Liver (tissue), 9 donors: ENCODE data around the gene CYBA. TPM values are rescaled to one million over a fixed set of nuclear protein-coding genes. Genes with fewer than 3 reads are reported as not detected.
A peak's percentile ranks its signal among the peaks of the same experiment; 100 is the strongest.

ENCODE experiments used
- DNase-seq: peaks from one replicate; pipeline ENCODE4 v3.0.0-alpha.2; 2017; ENCODE audit warnings: low spot score
- H3K27ac ChIP-seq, 2 donors: one replicate each; pipeline ENCODE4 v1.7.0; 2013; ENCODE audit warnings: inconsistent platforms in 2 of 2, low read length in 2 of 2, control low read depth in 1 of 2, low read depth in 1 of 2, mild to moderate bottlenecking in 1 of 2
- H3K27me3 ChIP-seq, 4 donors: one replicate each; pipeline versions ENCODE4 v1.6.1 to v1.7.0; 2013; ENCODE audit warnings: low read length in 3 of 4, inconsistent platforms in 1 of 4, mild to moderate bottlenecking in 1 of 4, moderate library complexity in 1 of 4; ENCODE audit not compliant: control insufficient read depth in 4 of 4, insufficient read depth in 4 of 4
- H3K36me3 ChIP-seq, 4 donors: one replicate each; pipeline versions ENCODE4 v1.6.1 to v1.7.0; 2013; ENCODE audit warnings: low read length in 3 of 4, mild to moderate bottlenecking in 3 of 4, low read depth in 1 of 4, moderate library complexity in 1 of 4; ENCODE audit not compliant: control insufficient read depth in 4 of 4, insufficient read depth in 3 of 4
- H3K4me1 ChIP-seq, 4 donors: one replicate each; pipeline versions ENCODE4 v1.6.1 to v1.7.0; 2013; ENCODE audit warnings: low read length in 3 of 4, mild to moderate bottlenecking in 3 of 4, moderate library complexity in 1 of 4; ENCODE audit not compliant: control insufficient read depth in 4 of 4, insufficient read depth in 4 of 4
- H3K4me3 ChIP-seq, 3 donors: one replicate each; pipeline versions ENCODE4 v1.6.1 to v1.7.0; 2013; ENCODE audit warnings: low read length in 3 of 3, control low read depth in 1 of 3, low read depth in 1 of 3, mild to moderate bottlenecking in 1 of 3
- H3K9ac ChIP-seq, 2 donors: one replicate each; pipeline ENCODE4 v1.7.0; 2013; ENCODE audit warnings: low read length in 2 of 2, mild to moderate bottlenecking in 2 of 2, moderate library complexity in 2 of 2, control low read depth in 1 of 2, low read depth in 1 of 2
- H3K9me3 ChIP-seq, 4 donors: one replicate each; pipeline versions ENCODE4 v1.6.1 to v1.7.0; 2013; ENCODE audit warnings: low read length in 3 of 4; ENCODE audit not compliant: control insufficient read depth in 4 of 4
- EGR1 ChIP-seq, 2 donors: IDR thresholded peaks; 2 replicates each; pipeline ENCODE4 v1.6.1; 2016 to 2018; ENCODE audit warnings: antibody characterized with exemption in 2 of 2, low read depth in 2 of 2
- FOXA1 ChIP-seq: IDR thresholded peaks from 2 replicates; pipeline ENCODE4 v1.6.1; 2016; ENCODE audit warnings: antibody characterized with exemption
- HNF4A ChIP-seq, 2 donors: conservative IDR thresholded peaks; 2 replicates each; pipeline ENCODE4 v1.6.1; 2016; ENCODE audit warnings: antibody characterized with exemption in 2 of 2, mild to moderate bottlenecking in 2 of 2
- JUND ChIP-seq, 2 donors: IDR thresholded peaks; 2 replicates each; pipeline ENCODE4 v1.6.1; 2016; ENCODE audit warnings: antibody characterized with exemption in 2 of 2
- REST ChIP-seq: IDR thresholded peaks from 2 replicates; pipeline ENCODE4 v1.6.1; 2016; ENCODE audit warnings: antibody characterized with exemption, mild to moderate bottlenecking
- RXRA ChIP-seq, 2 donors: IDR thresholded peaks; 2 replicates each; pipeline ENCODE4 v1.6.1; 2017 to 2018; ENCODE audit warnings: antibody characterized with exemption in 2 of 2, mild to moderate bottlenecking in 1 of 2
- SP1 ChIP-seq: IDR thresholded peaks from 2 replicates; pipeline ENCODE4 v1.6.1; 2018; ENCODE audit warnings: antibody characterized with exemption, mild to moderate bottlenecking
- TAF1 ChIP-seq: conservative IDR thresholded peaks from 2 replicates; pipeline ENCODE4 v1.6.1; 2016; ENCODE audit warnings: antibody characterized with exemption, mild to moderate bottlenecking
- YY1 ChIP-seq: IDR thresholded peaks from 2 replicates; pipeline ENCODE4 v1.6.1; 2016; ENCODE audit warnings: antibody characterized with exemption, mild to moderate bottlenecking
- WGBS: extraction: QIAGEN DNeasy Blood & Tissue Kit; methylation state at CpG from one replicate; pipeline ENCODE4 v1.1.7; 2013; 5-methylcytosine and 5-hydroxymethylcytosine counted together
- polyA plus RNA-seq, 2 donors: library from polyadenylated mRNA; stranded (reverse) in 1 of 2; unstranded in 1 of 2; fragments of 200-250 nt in 1 of 2; fragments of >200 nt in 1 of 2; fragmentation: Nextera tagmentation in 1 of 2; extraction: Ambion mirVana in 1 of 2; gene quantifications; one replicate each; pipeline versions ENCODE4 v1.2.1 to v1.2.3, GENCODE V29; 2013 to 2015
- total RNA-seq, 2 donors: library from RNA; depleted of rRNA; stranded (reverse); fragments of >200 nt; gene quantifications; one replicate each; pipeline ENCODE4 v1.2.3, GENCODE V29; 2014
- TF ChIP-seq, protein P1 (sequence below): IDR thresholded peaks from 2 replicates; pipeline ENCODE4 v1.6.1; 2016; ENCODE audit warnings: antibody characterized with exemption
- TF ChIP-seq, protein P2 (sequence below): IDR thresholded peaks from 2 replicates; pipeline ENCODE4 v1.6.1; 2016; ENCODE audit warnings: antibody characterized with exemption
- TF ChIP-seq, protein P3 (sequence below): fragments of 150-350 bp; IDR thresholded peaks from 2 replicates; pipeline ENCODE4 v1.5.1; 2017; ENCODE audit warnings: improper control_type of control experiment, low read depth, low read length; ENCODE audit not compliant: missing input control
- donor health status: healthy.
- donor health status: healthy.
- donor health status: healthy.
- donor health status: healthy.
- donor health status: healthy.

CYBA gene
- total and polyA plus RNA-seq, 4 donors = 39.0 to 217 (median 52.6) TPM

DNA sequence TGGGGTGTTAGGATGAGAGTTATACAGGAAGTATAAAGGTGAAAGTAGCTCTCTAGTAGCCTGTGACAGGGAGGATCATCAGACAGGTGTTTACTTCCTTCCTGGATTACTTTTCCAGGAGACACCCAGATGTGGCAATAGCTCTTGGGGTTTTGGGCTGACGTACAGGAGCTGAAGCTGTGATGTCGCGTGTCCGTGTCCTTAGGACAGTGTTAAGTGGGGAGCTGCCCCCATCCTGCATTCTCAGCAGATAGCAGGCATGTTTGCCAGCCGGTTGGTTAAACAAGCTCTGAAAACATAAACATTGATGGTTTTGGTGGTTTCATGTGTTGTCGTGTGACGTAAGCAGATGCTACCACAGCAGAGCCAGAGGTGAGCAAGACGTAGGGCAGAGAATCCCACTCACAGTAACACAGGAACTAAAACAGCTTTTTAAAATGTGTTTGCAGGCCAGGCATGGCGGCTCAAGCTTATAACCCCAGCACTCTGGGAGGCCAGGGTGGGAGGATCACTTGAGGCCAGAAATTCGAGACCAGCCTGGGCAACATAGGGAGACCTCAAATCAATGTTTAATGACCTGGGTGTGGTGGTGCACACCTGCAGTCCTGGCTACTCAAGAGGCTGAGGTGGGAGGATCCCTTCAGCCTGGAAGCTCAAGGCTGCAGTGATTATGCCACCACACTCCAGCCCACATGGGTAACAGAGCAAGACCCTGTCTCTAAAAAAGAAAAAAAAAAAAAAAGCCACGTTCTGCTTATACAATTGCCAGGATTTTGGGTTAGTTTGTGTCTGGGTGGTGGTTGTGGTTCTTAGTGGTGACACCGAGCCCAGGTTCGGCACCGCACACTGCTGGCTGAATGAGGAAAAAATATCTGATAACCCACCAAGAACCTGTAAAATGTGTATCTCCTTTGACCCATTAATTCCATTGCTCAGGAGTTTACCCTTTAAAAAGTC lies 30.7 kb downstream of the CYBA start:
- Histone ChIP-seq H3K4me1 (peaks cover 18 to 46% (median 38%) of the 10 kb centered on the region in 4 donors), H3K27me3 (no peaks in the 10 kb centered on the region), H3K27ac (peak overlapping the region in 1 of 2 donors; percentile 71), H3K9me3 (no peaks in the 10 kb centered on the region), H3K4me3 (no peak overlapping the region), H3K9ac (no peak overlapping the region), H3K36me3 (peaks cover 9 to 31% (median 17%) of the 10 kb centered on the region in 4 donors)
- DNase-seq = no peak
- WGBS = 90% methylated on average over 14 of the region's 14 CpGs
- TF ChIP-seq REST (no peak), TAF1 (no peak), EGR1 (IDR thresholded peaks at IDR 0.05; ENCODE audit: low read depth in 2 of 2) (no peak)
- TF ChIP-seq, protein P1, sequence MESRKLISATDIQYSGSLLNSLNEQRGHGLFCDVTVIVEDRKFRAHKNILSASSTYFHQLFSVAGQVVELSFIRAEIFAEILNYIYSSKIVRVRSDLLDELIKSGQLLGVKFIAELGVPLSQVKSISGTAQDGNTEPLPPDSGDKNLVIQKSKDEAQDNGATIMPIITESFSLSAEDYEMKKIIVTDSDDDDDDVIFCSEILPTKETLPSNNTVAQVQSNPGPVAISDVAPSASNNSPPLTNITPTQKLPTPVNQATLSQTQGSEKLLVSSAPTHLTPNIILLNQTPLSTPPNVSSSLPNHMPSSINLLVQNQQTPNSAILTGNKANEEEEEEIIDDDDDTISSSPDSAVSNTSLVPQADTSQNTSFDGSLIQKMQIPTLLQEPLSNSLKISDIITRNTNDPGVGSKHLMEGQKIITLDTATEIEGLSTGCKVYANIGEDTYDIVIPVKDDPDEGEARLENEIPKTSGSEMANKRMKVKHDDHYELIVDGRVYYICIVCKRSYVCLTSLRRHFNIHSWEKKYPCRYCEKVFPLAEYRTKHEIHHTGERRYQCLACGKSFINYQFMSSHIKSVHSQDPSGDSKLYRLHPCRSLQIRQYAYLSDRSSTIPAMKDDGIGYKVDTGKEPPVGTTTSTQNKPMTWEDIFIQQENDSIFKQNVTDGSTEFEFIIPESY = no peak
- TF ChIP-seq, protein P2, sequence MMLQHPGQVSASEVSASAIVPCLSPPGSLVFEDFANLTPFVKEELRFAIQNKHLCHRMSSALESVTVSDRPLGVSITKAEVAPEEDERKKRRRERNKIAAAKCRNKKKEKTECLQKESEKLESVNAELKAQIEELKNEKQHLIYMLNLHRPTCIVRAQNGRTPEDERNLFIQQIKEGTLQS = no peak

DNA sequence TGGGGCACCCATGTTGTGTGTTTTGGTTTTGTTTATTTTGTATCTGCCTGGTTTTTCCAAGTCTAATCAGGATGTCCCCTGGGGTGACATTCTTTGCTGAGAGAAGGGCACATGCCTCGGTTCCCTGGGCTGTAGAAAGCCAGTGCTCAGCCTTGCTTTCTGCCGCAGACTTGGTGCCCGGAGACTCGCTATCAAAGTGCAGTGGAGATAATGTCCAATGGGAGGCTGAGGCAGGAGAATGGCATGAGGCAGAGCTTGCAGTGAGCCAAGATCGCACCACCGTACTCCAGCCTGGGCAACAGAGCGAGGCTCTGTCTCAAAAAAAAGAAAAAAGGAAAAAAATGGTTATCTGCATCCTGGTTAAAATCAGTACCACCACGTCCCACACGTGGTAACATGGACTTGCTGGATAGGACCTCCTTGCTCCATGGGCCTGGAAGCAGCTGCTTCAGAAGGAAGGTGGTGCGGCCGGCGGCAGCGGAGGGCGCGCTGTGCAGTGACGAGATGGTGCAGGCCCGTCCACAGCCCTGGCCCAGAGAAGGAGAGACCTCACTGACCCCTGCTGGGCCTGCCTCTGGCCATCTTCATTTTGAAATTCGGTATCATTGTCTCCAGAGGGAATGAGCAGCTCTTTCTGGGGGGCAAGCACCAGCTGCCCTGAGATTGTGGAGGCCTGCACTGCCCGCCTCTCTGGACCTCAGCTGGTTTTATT lies 31.7 kb downstream of the CYBA start:
- no peaks in the 10 kb centered on the region for H3K9me3 ChIP-seq
- TF ChIP-seq, protein P3, sequence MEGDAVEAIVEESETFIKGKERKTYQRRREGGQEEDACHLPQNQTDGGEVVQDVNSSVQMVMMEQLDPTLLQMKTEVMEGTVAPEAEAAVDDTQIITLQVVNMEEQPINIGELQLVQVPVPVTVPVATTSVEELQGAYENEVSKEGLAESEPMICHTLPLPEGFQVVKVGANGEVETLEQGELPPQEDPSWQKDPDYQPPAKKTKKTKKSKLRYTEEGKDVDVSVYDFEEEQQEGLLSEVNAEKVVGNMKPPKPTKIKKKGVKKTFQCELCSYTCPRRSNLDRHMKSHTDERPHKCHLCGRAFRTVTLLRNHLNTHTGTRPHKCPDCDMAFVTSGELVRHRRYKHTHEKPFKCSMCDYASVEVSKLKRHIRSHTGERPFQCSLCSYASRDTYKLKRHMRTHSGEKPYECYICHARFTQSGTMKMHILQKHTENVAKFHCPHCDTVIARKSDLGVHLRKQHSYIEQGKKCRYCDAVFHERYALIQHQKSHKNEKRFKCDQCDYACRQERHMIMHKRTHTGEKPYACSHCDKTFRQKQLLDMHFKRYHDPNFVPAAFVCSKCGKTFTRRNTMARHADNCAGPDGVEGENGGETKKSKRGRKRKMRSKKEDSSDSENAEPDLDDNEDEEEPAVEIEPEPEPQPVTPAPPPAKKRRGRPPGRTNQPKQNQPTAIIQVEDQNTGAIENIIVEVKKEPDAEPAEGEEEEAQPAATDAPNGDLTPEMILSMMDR = no peak
- no peak for TF ChIP-seq RXRA (IDR thresholded peaks at IDR 0.05)
- TF ChIP-seq, protein P2 = no peak
- no peak for TF ChIP-seq SP1
- TF ChIP-seq, protein P1 = no peak
- no peak for TF ChIP-seq FOXA1
- no peak for TF ChIP-seq EGR1 (IDR thresholded peaks at IDR 0.05; ENCODE audit: low read depth in 2 of 2)
- no peak for TF ChIP-seq JUND (IDR thresholded peaks at IDR 0.05)
- TF ChIP-seq YY1 = no peak
- TF ChIP-seq HNF4A (conservative IDR thresholded peaks at IDR 0.05) = no peak
- peaks cover 9 to 20% (median 16%) of the 10 kb centered on the region in 4 donors for H3K36me3 ChIP-seq
- no peak for DNase-seq
- no peak overlapping the region for H3K4me3 ChIP-seq
- H3K9ac ChIP-seq = no peak overlapping the region
- peaks cover 18 to 47% (median 38%) of the 10 kb centered on the region in 4 donors for H3K4me1 ChIP-seq
- 92% methylated on average over 19 of the region's 19 CpGs for WGBS
- H3K27me3 ChIP-seq = no peaks in the 10 kb centered on the region
- H3K27ac ChIP-seq = peak overlapping the region; percentile 71
